DMS153 (cell line): Measurements from ENCODE around the gene VAV3.
A peak's percentile ranks its signal among the peaks of the same experiment; 100 is the strongest.

Experiments used
- DNase-seq: peaks from one replicate; lab custom pipeline; 2025; lab: John Stamatoyannopoulos, UW

VAV3 gene

DNA sequence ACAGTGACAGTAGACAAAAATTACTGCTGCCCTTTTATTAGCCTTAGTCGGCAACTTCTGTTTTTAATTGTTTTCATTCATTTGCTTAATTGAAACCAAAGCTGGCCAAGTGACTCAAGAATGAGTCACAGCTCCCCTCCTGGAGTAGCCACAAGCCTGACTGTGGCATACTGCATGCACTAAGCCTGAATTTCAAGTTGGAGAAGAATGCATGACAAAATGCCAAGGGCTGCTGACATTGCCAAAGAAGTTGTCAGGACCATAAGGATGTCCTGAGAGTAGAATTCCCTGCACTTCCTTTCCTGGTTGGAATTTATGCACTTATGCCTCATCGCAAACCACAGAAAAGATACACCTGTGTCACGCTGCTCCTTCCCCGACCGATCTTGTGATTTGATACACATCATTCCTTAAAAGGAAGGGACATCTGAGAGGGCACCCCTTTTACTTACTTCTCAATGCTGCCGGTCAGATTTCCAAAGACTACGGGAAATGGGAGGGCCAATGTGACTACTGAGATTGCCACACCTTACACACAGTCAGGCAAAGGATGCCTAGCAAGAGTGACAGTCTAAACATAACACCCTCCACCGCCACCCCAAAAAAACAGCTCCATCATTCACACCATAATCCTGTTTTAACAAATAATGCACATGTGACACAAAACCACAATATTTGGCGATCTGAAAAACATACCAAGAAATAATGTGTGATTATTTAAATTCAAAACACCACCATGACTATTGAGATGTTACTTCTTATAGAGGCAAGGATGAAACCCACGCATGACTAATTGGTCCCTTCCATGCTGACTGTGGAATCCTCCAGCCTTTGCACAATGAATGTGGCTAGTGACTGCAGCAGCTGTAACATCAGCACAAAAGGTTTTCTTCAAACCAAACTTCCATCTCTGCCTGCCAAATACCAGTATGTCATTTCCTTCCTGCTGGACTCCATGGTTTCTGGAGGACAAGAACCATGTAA, 28.2 kb downstream of the VAV3 start:
- no peak for DNase-seq

GRCh38 chr1:107935396-107936064, 29.4 kb downstream of the VAV3 start:
- no peak for DNase-seq

GRCh38 chr1:107934578-107934977, 30.4 kb downstream of the VAV3 start:
- no peak for DNase-seq

- no peak for DNase-seq
Measured at GRCh38 chr1:107933736-107934135, 31.2 kb downstream of the VAV3 start.

DNA sequence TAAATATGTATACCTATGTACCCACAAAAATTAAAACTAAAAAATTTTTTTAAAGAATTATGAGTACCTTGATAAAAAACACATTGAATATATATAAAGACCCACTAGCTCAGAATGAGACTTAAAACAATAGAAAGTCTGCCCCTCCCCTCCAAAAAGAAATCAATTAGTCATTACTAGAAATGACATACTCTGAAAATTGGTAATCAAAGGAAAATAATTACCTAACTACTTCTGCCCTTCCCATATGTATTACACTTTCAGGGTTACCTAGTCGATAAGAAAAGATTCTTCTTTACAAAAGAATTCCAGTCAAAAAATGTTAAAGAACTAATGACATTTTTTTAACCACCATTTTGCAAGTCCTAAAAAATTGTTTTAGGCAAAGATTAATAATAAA, 34.7 kb downstream of the VAV3 start:
- no peak for DNase-seq

- no peak for DNase-seq
Measured at GRCh38 chr1:107927820-107928219, 37.2 kb downstream of the VAV3 start.

DNA sequence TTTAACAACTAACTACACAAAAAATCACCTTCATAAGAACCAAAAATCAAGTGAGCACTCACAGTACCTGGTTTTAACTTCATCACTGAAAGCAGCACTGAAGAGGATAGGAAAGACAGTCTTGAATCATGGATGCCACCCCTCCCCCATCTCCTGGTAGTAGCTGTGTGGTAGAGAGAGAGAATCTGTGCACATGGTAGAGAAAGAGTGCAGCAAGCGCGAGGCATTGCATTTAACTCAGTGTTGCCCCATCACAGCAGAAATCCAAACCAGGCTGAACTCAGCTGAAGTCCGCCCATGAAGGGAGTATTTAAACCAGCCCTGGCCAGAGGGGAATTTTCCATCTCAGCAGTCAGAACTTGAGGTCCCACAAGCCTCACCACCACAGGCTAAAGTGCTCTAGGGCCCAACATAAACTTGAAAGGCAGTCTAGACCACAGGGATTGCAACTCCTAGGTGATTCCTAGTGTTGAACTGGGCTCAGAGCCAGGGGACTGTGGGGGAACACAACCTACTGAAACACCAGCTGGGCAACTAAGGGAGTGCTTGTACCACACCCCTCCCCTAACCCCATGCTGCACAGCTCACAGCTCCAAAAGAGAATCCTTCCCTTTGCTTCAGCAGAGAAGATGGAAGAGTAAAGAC, 38.4 kb downstream of the VAV3 start:
- no peak for DNase-seq

DNA sequence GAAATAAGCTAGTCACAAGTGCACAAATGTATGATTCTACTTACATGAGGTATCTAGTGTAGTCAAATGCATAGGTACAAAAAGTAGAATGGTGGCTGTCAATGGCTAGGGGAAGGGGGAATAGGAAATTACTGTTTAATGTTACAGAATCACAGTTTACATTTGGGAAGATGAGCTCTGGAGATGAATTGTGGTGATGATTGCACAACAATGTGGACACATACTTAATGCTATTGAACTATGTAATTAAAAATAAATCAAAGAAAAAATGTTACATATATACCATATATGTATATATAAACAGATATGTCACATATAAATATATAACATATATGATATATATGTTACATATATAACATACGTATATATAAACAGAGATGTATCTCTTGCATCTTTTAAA, 39.4 kb downstream of the VAV3 start:
- DNase-seq = no peak

DNA sequence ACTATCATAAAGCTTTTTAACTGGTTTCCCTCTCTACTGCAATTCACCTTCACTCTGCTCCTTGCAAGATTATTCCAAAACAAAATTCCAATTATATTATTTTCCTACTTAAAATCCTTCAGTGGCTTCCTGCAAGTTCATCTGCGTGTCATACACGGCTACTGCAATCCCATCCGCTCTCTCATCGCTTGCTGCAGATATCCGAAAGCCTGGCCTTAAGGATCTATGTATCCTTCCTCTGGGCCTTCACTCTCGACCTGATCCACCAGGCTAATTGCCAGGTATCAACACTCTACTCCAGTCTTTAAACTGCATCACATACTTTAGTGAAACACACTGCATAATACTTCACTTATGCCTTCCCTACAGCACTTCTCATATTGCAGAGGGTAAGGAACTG, 44.0 kb downstream of the VAV3 start:
- no peak for DNase-seq

DNA sequence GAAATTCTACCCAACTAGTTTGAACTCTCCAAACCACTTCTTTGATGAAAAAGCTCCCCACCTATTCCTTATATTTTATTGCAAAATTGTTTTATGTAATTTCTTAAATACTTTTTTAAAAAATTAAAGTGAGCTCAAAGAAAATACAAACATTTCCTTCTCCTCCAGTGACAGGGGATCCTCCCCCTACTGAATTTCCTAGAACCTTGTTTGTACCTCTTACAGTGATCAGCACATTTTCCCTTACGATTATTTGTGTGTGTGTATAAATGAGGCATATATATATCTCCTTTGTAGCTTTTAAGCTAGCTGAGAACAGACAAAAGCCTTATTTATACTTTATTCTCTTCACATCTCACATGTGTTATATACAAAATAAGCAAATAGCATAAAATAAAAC, 44.4 kb downstream of the VAV3 start:
- no peak for DNase-seq

DNA sequence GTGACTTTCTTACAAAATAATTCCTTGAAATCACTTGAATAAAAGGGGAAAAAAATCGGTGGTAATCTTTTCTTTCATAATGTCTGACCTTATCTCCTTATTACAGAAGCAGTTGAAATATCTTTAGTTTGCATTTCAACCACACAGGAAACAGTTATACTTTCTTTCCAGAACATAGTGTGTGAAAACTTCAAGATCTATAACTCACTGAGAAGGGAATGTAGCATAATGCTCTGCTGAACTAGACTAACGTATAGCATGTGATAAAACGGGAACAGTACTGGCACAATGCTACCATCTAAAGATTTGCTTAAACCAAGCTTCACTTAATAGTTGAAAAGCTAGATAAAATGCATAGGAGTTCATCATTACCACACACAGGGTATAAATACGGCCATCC, 45.0 kb downstream of the VAV3 start:
- DNase-seq = no peak

DNA sequence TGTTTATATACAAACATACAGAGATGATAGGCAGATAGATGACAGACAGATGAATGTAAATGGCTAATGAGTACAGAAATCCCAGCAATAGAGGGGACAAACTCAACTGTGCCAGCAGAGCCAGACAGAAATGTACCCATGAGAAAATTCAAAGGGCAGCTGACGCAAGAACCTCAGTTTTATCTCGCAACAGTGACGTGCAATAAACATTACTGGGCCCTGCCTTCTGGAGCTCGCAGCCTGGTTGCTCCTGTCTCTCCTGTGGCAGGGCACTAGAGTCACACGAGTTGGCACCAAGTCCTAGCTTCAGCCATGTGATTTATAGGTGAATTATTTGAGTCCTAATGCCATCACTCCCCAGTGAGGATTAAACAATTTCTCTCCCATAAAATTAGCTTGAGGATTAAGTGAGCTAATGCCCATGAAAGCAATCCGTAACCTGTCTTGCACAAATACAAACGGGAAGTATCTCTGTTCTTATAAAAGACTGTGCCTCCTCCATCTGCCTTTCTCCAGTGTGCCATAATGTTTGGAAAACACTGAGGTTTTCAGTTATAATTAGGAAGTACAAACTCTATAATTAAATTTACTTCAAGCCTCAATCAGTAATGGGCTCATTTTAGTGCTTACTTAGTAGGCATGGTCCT, 50.7 kb downstream of the VAV3 start:
- no peak for DNase-seq

DNA sequence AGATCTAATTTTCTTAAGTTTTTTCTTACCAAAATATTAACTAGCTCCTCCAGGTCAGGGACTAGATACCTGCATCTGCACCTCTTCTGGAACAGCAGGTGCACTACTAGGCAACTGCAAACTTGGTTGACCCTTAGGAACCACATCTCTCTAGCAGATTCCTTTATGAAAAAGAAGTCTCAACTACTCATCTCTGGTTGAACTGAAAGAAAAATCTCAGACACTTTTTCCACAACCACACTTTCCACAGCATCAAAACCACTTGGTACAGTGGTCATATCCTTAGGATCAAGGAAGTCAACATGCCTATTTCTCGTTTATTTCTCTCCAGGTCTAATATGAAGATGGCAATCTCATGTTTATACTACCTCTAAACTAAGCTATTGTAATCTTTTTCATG, 52.3 kb downstream of the VAV3 start:
- no peak for DNase-seq

DNA sequence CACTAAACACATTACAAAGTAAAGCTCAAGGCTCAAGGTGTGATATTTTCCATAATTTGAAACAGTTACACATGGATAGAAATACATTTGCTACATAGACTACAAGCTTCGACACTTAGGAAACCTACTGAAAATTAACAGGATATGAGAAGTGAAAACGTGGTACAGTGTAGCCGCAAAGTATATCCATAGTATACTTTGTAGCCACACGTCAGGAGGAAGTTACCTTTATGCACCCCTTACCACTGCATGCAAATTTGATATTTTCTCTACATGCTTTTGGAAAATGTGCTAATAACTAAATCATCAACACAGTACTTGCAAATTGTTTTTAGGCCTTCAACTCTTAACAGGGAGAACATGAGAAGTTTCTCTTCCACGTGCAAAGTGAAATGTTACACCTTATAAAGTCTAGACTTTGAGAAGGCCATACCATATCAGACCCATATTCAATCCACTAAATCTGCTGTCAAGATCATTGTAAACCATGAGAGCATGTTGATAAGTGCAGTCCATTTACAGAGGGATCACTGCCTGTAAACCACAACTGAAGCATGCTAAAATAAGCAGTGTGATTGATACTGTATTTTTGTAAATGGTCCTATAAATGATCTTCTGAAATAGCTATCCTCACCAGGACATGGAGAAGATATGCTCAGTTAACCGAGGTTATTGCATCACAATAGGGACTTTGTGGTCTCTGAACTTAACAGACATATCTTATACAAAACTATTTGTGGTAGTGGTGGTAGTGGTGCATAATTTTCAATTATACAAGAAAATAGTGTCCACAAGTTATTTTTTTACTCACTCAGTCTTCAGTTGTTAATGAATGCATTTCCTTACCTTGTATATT, 64.7 kb downstream of the VAV3 start:
- DNase-seq = no peak

GRCh38 chr1:107899655-107900054, 65.3 kb downstream of the VAV3 start:
- DNase-seq = no peak

DNA sequence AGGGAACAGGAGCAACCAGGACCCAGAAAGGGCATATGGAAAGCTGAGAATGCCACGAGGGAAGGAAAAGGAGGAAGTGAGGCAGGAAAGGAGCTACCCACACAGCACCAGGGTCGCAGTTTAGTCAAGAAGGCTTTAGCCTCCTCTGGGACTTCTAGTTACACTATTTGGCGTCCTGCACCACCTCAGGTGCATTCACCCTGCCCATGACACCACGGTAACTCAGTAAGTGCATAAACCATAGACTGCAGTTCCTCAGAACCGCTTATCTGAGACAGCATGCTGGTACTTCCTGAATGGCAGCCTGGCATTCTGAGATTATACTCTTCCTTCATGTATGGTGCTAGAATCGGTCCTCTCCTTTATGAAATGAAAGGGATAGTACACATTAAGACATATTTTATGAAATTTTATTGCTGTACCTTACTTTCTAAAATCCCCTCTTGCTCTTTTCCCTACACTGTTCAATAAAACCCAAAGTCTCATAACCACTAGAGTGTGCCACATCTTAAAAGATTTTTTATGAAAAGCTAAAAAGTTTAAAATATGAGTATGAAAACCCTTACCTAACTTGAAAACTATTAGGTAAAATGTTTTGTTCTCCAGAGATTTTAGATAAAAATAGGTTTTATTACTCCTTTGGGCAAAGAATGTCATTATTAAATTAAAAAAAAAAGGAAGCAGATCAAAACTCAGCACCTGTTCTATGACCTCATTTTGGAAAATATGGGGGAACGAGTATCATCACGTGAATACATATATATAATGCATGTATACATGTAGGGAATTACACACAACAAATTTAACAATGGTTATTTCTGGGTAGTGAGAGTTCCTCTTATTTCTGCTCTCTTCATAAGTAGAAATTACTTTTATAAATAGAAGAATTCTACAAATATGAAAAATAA, 67.3 kb downstream of the VAV3 start:
- DNase-seq = no peak

GRCh38 chr1:107896936-107897335, 68.0 kb downstream of the VAV3 start:
- DNase-seq = no peak

DNA sequence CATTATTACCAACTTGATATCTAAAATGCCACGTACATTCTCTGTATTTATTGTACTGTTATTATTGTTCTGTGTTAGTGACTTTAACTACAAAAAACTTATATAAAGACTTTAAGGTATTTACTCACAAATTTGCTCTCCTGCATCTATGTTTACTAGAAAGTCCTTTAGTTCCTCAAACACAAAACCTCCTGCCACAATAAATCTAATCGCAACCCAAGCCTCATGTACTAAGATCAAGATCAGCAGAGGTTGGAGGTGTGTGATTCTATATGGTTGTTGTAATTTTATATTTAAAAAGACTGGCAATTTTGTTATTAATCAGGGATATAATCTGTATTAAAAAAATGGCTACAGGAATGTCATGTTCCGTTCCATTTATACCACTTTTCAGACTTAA, 68.6 kb downstream of the VAV3 start:
- DNase-seq = no peak

- peak; percentile 27 for DNase-seq
Measured at GRCh38 chr1:107895403-107896191, 69.4 kb downstream of the VAV3 start.

DNA sequence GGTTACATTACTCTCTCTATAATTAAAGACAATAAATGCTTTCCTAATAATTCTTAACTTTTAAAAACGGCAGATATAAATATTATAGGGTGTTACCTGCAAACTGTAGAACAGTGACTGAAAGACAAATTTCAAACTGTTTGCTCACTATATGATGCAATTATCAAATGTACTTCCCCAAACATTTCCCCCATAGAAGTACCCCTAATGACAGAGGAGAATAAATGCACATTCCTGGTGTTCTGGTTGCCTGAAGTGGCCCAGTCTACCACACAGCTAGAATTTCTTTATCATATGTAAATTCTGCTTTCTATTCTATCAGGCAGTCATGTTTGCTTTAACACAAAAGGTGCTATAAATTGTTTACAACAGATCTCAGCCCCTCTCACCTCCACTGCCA, 70.4 kb downstream of the VAV3 start:
- no peak for DNase-seq
